H9 (cell line): ENCODE results near the gene SLC25A46. TPM values are rescaled to one million over a fixed set of nuclear protein-coding genes. Genes with fewer than 3 reads are reported as not detected.
A peak's percentile ranks its signal among the peaks of the same experiment; 100 is the strongest.
"Not testable (repeated sequence)": the region's sequence is repeated elsewhere in the genome, so short reads cannot be mapped to it uniquely, and the experiment has no call there.

Source experiments
- DNase-seq: peaks from one replicate; pipeline ENCODE4 v3.0.0-alpha.2; 2017
- H2AFZ ChIP-seq: one replicate; pipeline ENCODE4 v1.6.1; 2013; ENCODE audit warnings: mild to moderate bottlenecking, low read length, control low read depth, moderate library complexity
- H2AK5ac ChIP-seq: 2 replicates; pipeline ENCODE4 v1.6.1; 2013; ENCODE audit warnings: low read length, control low read depth, mixed read lengths; ENCODE audit not compliant: insufficient read length
- H2BK120ac ChIP-seq: one replicate; pipeline ENCODE4 v1.6.1; 2013; ENCODE audit warnings: low read depth, mild to moderate bottlenecking, low read length, control low read depth, inconsistent platforms; ENCODE audit not compliant: poor library complexity, severe bottlenecking
- H2BK12ac ChIP-seq: 2 replicates; pipeline ENCODE4 v1.6.1; 2013; ENCODE audit warnings: low read length, control low read depth, mixed read lengths, low read depth; ENCODE audit not compliant: insufficient read length
- H2BK15ac ChIP-seq: 2 replicates; pipeline ENCODE4 v1.6.1; 2013; ENCODE audit warnings: low read depth, low read length, control low read depth
- H2BK20ac ChIP-seq: one replicate; pipeline ENCODE4 v1.6.1; 2013; ENCODE audit warnings: low read depth, mild to moderate bottlenecking, low read length, control low read depth, inconsistent platforms; ENCODE audit not compliant: poor library complexity, severe bottlenecking
- H2BK5ac ChIP-seq: 2 replicates; pipeline ENCODE4 v1.6.1; 2013; ENCODE audit warnings: low read length, control low read depth, mixed read lengths; ENCODE audit not compliant: insufficient read length
- H3K14ac ChIP-seq: 2 replicates; pipeline ENCODE4 v1.6.1; 2013; ENCODE audit warnings: low read length, control low read depth; ENCODE audit not compliant: insufficient read depth
- H3K18ac ChIP-seq: 2 replicates; pipeline ENCODE4 v1.6.1; 2013; ENCODE audit warnings: low read depth, mild to moderate bottlenecking, mixed read lengths, low read length, control low read depth; ENCODE audit not compliant: insufficient read length
- H3K23ac ChIP-seq: 2 replicates; pipeline ENCODE4 v1.6.1; 2013; ENCODE audit warnings: low read length, control low read depth, mixed read lengths, low read depth; ENCODE audit not compliant: insufficient read length
- H3K23me2 ChIP-seq: 2 replicates; pipeline ENCODE4 v1.6.1; 2013; ENCODE audit warnings: low read depth, mild to moderate bottlenecking, mixed read lengths, low read length, control low read depth; ENCODE audit not compliant: insufficient read length, poor library complexity, severe bottlenecking
- H3K27ac ChIP-seq: 2 replicates; pipeline ENCODE4 v1.5.1; 2013; ENCODE audit warnings: low read length, control low read depth, mixed read lengths, low read depth; ENCODE audit not compliant: insufficient read length
- H3K27me3 ChIP-seq: 2 replicates; pipeline ENCODE4 v1.6.1; 2013; ENCODE audit warnings: low read length, control low read depth, inconsistent platforms; ENCODE audit not compliant: insufficient read depth
- H3K4ac ChIP-seq: 2 replicates; pipeline ENCODE4 v1.6.1; 2013; ENCODE audit warnings: low read depth, mild to moderate bottlenecking, control low read depth, inconsistent platforms, low read length, moderate library complexity
- H3K4me1 ChIP-seq: 2 replicates; pipeline ENCODE4 v1.6.1; 2013; ENCODE audit warnings: low read length, control low read depth, inconsistent platforms; ENCODE audit not compliant: insufficient read depth
- H3K4me2 ChIP-seq: 2 replicates; pipeline ENCODE4 v1.6.1; 2013; ENCODE audit warnings: low read length, control low read depth, mixed read lengths; ENCODE audit not compliant: insufficient read length, insufficient read depth
- H3K56ac ChIP-seq: 2 replicates; pipeline ENCODE4 v1.6.1; 2013; ENCODE audit warnings: low read depth, mild to moderate bottlenecking, mixed read lengths, low read length, control low read depth; ENCODE audit not compliant: insufficient read length
- H3K79me1 ChIP-seq: 2 replicates; pipeline ENCODE4 v1.6.1; 2013; ENCODE audit warnings: low read depth, mild to moderate bottlenecking, moderate library complexity, low read length, control low read depth, inconsistent platforms; ENCODE audit not compliant: insufficient read depth, poor library complexity, severe bottlenecking
- H3K79me2 ChIP-seq: 2 replicates; pipeline ENCODE4 v1.6.1; 2013; ENCODE audit warnings: low read length, control low read depth, inconsistent platforms; ENCODE audit not compliant: insufficient read depth
- H3K9ac ChIP-seq: 2 replicates; pipeline ENCODE4 v1.6.1; 2013; ENCODE audit warnings: low read length, control low read depth, mixed read lengths; ENCODE audit not compliant: insufficient read length; ENCODE audit errors: extremely low read depth
- H3K9me3 ChIP-seq: one replicate; pipeline ENCODE4 v1.6.1; 2013; ENCODE audit warnings: low read depth, low read length, inconsistent platforms; ENCODE audit not compliant: control insufficient read depth
- H3T11ph ChIP-seq: one replicate; pipeline ENCODE4 v1.6.1; 2013; ENCODE audit warnings: mild to moderate bottlenecking, low read length, control low read depth, inconsistent platforms
- H4K20me1 ChIP-seq: one replicate; pipeline ENCODE4 v1.6.1; 2013; ENCODE audit not compliant: control insufficient read depth, insufficient read length, insufficient read depth
- H4K5ac ChIP-seq: 2 replicates; pipeline ENCODE4 v1.6.1; 2013; ENCODE audit warnings: low read depth, mild to moderate bottlenecking, mixed read lengths, low read length, control low read depth; ENCODE audit not compliant: insufficient read length
- H4K8ac ChIP-seq: replicated peaks from 2 replicates; pipeline ENCODE4 v1.6.1; 2013; ENCODE audit warnings: low read length, control low read depth, mixed read lengths, low read depth; ENCODE audit not compliant: insufficient read length
- H4K91ac ChIP-seq: 2 replicates; pipeline ENCODE4 v1.6.1; 2013; ENCODE audit warnings: low read depth, mild to moderate bottlenecking, moderate library complexity, mixed read lengths, low read length, control low read depth; ENCODE audit not compliant: insufficient read length
- H3K27ac Mint-ChIP-seq, 3 experiments: 2 replicates in 2 of 3; 3 replicates in 1 of 3; pipeline ENCODE4 v1.8.0; 2020 to 2021; ENCODE audit warnings: mixed read lengths in 3 of 3, mild to moderate bottlenecking in 1 of 3, moderate library complexity in 1 of 3
- H3K27me3 Mint-ChIP-seq: 2 replicates; pipeline ENCODE4 v1.8.0; 2021; ENCODE audit warnings: low read depth, mild to moderate bottlenecking, moderate library complexity, mixed read lengths
- H3K36me3 Mint-ChIP-seq, 3 experiments: 2 replicates in 2 of 3; 3 replicates in 1 of 3; pipeline ENCODE4 v1.8.0; 2020 to 2021; ENCODE audit warnings: low read depth in 3 of 3, mixed read lengths in 3 of 3; ENCODE audit not compliant: insufficient read depth in 1 of 3
- H3K4me1 Mint-ChIP-seq, 2 experiments: 2 replicates each; pipeline ENCODE4 v1.8.0; 2020; ENCODE audit warnings: mixed read lengths in 2 of 2
- H3K4me3 Mint-ChIP-seq, 2 experiments: 2 replicates in 1 of 2; 3 replicates in 1 of 2; pipeline ENCODE4 v1.8.0; 2020 to 2021; ENCODE audit warnings: mild to moderate bottlenecking in 2 of 2, mixed read lengths in 2 of 2, moderate library complexity in 1 of 2
- H3K9me3 Mint-ChIP-seq, 2 experiments: 2 replicates in 1 of 2; 3 replicates in 1 of 2; pipeline ENCODE4 v1.8.0; 2020; ENCODE audit warnings: mild to moderate bottlenecking in 2 of 2, mixed read lengths in 2 of 2, moderate library complexity in 1 of 2
- WGBS: extraction: QIAGEN DNeasy Blood & Tissue Kit; methylation state at CpG from one replicate; pipeline ENCODE4 v1.1.7; 2013; ENCODE audit warnings: missing lambda C conversion rate, low lambda C conversion rate, mixed read lengths; ENCODE audit not compliant: insufficient read length; ENCODE audit errors: extremely low coverage; 5-methylcytosine and 5-hydroxymethylcytosine counted together
- total RNA-seq: library from RNA; stranded (reverse); gene quantifications from 2 replicates; pipeline ENCODE4 v1.2.1, GENCODE V29; 2021
- TF ChIP-seq, protein P1 (sequence below): fragments of 200-600 bp; sonication (generic); conservative IDR thresholded peaks from 3 replicates; pipeline ENCODE4 v1.8.0; 2021; ENCODE audit warnings: antibody characterized with exemption, mild to moderate bottlenecking

The SLC25A46 gene
- total RNA-seq, 1 experiment from 2014 or later: 26.0 TPM

GRCh38 chr5:110692669-110693068 lies 46.1 kb upstream of the SLC25A46 start:
- not testable (repeated sequence) for H4K5ac ChIP-seq, H3K56ac ChIP-seq, H3K79me2 ChIP-seq, H3K4me2 ChIP-seq, H4K91ac ChIP-seq, H2BK15ac ChIP-seq, H3K79me1 ChIP-seq, H3K4ac ChIP-seq, H2BK5ac ChIP-seq, H3K9me3 Mint-ChIP-seq, H3K9me3 ChIP-seq, H3K27ac Mint-ChIP-seq, H3K36me3 Mint-ChIP-seq, H3K27ac ChIP-seq, H3K18ac ChIP-seq, H3K23ac ChIP-seq, H3K14ac ChIP-seq, H3K27me3 Mint-ChIP-seq, H2BK120ac ChIP-seq, H2AFZ ChIP-seq, H2BK12ac ChIP-seq, H2BK20ac ChIP-seq, H3K27me3 ChIP-seq, H3K9ac ChIP-seq, H3K23me2 ChIP-seq, H3K4me1 ChIP-seq, H3K4me3 Mint-ChIP-seq, H4K8ac ChIP-seq, H2AK5ac ChIP-seq, H3T11ph ChIP-seq, H4K20me1 ChIP-seq
- H3K4me1 Mint-ChIP-seq: peaks cover 4 to 14% of the 10 kb centered on the region in 2 experiments
- peak; percentile 72 for DNase-seq
- WGBS: no CpG with 5 or more reads among the region's 5 CpGs
- TF ChIP-seq, protein P1, sequence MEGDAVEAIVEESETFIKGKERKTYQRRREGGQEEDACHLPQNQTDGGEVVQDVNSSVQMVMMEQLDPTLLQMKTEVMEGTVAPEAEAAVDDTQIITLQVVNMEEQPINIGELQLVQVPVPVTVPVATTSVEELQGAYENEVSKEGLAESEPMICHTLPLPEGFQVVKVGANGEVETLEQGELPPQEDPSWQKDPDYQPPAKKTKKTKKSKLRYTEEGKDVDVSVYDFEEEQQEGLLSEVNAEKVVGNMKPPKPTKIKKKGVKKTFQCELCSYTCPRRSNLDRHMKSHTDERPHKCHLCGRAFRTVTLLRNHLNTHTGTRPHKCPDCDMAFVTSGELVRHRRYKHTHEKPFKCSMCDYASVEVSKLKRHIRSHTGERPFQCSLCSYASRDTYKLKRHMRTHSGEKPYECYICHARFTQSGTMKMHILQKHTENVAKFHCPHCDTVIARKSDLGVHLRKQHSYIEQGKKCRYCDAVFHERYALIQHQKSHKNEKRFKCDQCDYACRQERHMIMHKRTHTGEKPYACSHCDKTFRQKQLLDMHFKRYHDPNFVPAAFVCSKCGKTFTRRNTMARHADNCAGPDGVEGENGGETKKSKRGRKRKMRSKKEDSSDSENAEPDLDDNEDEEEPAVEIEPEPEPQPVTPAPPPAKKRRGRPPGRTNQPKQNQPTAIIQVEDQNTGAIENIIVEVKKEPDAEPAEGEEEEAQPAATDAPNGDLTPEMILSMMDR: peak; percentile 39
